D341Med (cell line): ENCODE results near the gene CLIC1.
A peak's percentile ranks its signal among the peaks of the same experiment; 100 is the strongest.

ENCODE experiments used
- DNase-seq: peaks from one replicate; pipeline ENCODE4 v3.0.0; 2012; ENCODE audit warnings: low spot score

Gene CLIC1

GRCh38 chr6:31736021-31736767, at the start of gene CLIC1:
CLIC1 (minus strand) TSS chr6:31736530; CDS start chr6:31736300, 230 bp downstream.
- DNase-seq = no peak

GRCh38 chr6:31785475-31785874, 49.1 kb upstream of the CLIC1 start:
- no peak for DNase-seq

GRCh38 chr6:31784098-31784925, 48.0 kb upstream of the CLIC1 start:
- DNase-seq = peak; percentile 8

- no peak for DNase-seq
Measured at GRCh38 chr6:31782126-31782855, 46.0 kb upstream of the CLIC1 start.

GRCh38 chr6:31781244-31782125, 45.2 kb upstream of the CLIC1 start:
- no peak for DNase-seq

GRCh38 chr6:31780507-31781243, 44.3 kb upstream of the CLIC1 start:
- peak; percentile 12 for DNase-seq

DNA sequence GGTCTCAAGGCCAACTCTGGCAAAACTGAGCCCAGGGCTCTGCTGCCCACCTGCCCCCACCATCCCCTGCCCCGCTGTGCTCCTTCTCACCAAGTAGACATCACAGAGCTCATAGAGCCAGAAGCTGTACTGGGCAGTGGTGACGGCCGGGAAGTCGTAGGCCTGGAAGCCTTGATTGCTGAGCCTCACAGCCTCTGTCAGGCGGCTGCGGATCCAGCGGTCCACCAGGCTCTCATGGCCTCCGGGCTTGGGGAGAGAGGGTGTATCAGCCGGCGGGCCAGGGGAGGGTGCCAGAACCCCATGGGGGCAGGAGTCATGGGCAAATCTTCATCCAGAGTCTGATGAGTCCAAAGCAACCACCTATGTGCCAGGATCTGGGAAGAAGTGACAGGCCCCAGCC, 43.6 kb upstream of the CLIC1 start:
- DNase-seq = peak; percentile 24

DNA sequence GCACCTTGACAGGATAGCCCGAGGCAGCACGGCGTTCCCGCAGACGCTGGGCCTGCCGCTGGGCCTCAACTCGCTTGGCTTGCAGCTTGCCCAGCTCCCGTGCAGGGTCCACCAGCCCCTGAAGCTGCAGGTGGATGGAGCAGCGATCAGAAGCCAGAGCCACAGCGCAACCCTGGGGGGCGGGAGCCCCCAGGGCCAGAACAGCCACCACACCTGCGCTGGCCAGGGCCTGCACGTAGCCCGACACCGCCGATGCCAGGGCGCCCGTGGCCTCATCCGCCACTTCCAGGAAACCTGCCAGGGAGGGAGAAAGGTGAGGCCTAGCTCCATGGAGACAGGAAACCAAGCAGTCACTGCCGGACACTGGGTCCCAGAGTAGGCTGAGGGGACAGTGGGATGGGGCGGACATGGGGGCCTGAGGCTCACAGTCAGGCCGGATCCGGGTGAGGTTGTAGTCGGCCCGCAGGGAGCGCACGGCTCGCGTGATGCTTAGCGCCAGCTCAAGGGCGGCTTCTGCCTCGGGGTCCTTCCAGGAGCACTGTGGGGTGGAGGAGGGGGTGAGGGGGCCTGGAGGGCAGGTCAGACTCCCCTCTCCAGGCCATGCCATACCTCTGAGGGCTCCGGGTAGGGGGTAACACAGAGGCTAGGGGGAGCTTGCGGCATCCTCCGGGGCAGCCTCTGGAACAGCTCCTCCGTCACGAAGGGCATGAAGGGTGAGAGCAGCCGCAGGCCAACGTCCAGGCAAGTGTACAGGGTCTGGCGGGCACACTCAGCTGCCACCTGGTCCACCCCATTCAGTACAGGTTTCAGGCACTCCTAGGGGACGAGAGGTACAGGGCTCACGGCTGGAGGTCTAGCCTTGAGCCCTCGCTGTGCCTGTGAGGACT, 42.9 kb upstream of the CLIC1 start:
- DNase-seq = peak; percentile 26

DNA sequence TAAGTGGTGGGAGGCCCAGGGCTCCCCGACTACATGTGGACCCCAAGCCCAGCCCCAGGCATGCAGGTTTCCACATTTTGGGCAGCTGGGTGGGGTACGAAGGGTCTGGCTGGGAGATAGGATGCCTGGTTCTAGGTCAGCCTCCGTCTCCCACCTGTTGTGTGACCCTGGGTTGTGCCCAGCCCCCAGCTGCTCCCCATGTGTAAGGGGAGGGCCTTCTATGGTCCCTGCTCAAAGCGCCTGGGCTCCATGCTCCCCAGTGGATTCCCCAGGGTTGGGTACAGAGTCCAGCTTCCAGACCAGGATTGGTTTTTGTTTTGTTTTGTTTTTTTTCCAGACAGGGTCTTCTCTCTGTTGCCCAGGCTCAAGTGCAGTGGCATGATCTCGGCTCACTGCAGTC, 41.9 kb upstream of the CLIC1 start:
- DNase-seq = no peak

GRCh38 chr6:31777667-31778050, 41.3 kb upstream of the CLIC1 start:
- DNase-seq = no peak

DNA sequence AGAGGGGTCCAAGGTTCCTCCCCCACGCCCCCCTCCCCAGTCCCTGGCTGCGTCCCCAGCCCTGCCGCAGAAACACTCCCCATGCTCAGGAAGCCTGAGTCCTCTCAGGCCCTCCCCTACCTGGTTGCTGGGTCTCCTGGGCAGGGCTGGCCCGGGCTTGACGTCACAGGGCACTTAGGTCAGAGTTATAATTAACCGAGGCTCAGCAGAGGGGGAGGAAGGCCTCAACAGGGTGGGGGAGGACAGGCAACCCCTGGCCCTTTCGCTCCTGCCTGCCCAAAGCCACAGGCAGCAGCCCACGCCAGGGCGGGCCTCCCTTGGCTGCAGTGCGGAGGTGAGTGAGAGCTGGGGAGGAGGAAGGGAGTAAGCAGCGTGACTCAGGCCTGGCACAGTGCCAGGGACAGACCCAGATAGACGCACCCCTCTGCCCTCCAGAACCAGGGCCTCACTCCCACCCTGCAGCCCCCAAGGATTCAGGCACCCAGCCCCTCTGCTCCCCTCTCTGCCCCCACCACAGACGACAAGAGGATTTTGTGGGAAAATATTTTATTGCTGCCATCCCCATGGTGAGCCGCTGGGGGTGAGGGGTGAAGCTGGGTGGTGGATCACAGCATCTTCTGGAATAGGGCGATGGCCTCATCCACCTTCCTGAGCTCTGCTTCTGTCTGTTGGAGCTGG, 40.8 kb upstream of the CLIC1 start, which contains the start of gene VWA7:
TSS of gene VWA7 (minus strand) at position 340 of the 678 bp plus-strand sequence. CDS start 549 bp downstream, outside the sequence.
- DNase-seq = no peak

DNA sequence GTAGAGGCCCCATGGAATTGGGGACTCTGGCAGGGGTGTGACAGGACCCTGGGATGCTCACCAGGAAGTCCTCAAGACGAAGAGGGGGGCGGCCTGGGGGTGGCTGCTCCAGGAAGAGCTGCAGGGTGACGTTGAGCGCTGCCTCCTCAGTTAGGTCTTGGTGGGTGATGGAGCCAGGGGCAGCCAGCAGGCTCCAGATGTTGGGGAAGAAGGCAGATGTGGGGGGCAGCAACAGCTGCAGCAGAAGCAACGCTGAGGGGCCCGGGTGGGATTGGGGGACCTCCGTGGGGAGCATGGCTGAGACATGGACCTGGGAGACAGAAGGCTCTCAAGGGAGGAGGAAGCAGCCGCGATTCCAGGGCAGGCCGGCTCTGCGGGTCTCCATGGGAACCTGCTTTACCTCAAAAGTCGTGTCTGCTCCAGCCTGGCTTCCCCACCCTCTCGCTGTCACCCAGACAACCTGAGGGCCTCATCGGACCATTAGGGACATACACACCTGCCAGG, 40.2 kb upstream of the CLIC1 start:
- DNase-seq = no peak

DNA sequence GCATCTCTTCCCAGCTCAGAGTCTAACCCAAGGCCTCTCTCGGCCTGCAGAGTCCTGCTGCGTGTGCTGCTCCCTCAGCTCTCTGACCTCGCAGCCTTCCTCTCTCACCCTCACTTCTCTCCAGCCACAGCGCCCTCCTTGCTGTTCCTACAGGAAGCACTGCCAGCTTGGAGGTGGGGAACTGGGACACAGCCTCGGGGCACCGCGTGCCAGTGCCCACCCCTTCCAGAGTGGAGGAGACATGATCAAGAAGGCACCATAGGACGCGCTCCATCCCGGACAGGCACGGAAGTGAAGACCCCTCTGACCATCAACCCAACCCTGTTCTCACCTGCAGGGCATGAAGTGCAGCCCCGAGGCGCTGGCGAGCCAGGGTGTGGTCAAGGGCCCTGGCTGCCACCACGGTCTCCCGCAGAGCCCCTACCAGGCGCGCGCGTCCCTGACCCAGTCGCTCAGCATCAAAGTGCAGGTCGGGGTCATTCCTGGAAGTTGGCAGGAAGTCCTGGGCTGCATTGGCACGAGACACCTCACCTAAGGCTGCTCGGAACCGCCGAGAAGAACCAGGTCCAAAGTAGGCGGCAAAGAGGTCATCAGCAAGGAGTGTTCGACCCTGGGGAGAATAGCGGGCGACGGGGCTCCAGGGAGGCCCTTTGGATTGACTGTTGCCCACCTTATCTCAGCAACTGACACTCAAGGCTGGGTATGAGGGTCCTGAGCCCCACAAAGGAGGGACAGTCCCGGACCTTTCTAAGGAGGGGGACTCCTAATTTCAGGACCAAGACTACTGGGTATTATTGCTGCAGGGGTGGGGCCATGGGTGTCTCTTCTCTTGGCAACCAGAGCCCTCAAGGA, 39.5 kb upstream of the CLIC1 start:
- no peak for DNase-seq

DNA sequence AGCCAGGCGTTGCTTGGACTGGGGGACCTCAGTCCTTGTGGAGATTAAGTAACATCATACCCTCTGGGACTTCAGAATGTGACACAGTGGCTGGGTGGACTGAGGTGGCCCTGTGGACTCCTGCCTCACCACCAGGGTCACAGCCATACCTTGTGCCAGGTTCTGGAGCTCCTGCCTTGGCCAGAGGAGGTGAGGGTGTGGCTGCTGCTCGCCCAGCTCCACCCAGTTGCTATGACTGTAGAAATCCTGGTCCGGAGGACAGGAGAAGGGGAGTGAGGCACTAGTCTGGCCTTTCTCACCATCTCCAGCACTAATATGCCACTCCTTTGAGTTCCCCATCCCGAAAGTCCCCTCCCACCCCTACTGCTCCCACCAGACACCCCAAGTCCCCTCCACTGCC, 38.9 kb upstream of the CLIC1 start:
- DNase-seq = no peak

- no peak for DNase-seq
Measured at GRCh38 chr6:31771992-31772358, 35.6 kb upstream of the CLIC1 start.

DNA sequence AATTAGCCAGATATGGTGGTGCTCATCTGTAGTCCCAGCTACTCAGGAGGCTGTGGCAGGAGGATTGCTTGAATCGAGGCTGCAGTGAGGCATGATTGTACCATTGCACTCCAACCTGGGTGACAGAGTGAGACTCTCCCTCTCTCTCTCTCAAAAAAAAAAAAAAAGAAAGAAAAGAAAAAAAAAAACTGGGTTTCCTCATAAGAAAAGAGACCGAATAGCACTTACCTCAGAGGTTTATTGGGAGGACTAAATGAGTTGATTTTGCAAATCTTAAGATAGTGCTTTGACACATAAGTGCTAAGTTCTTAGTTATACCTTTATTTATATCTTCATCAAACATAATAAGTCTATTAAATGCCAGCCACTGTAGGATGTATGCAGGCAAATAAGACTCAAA, 34.5 kb upstream of the CLIC1 start:
- no peak for DNase-seq

DNA sequence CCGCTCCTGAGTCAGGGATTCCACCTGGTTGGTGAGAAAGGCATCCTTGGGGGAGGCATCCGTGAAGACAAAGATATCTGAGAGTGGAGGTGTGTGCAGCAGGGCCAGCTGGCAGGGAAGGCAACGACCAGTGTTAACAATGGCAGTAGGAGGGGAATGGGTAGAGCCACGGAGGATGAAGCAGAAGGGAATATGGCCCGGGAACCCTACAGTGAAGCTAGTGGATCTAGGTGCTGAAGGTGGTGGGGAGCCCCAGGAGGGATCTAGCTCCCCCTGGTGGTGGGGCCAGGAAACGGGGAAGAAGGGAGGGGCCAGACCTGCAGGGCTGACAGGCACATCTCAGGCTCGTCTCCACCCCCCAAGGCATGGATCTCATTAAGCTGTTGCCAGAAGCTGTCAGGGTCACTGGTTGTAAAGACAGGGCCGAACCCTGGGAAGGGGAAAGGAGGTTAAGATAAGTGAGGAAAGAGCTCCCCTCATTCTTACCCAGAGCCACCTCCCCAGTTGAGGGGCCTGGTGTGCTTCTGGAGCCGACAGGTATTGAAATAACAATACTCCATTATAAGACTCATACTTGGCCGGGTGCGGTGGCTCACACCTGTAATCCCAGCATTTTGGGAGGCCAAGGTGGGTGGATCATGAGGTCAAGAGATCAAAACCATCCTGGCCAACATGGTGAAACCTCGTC, 33.5 kb upstream of the CLIC1 start:
- DNase-seq = peak; percentile 91
